GM04504 (cell line): ENCODE results near the gene GNAS-AS1.

Source experiments
- DNase-seq: peaks from one replicate; pipeline ENCODE4 v3.0.0-alpha.2; 2012; ENCODE audit warnings: low read depth

The GNAS-AS1 gene

GRCh38 chr20:58855506-58856389 lies 5.0 kb upstream of the GNAS-AS1 start:
- no peak for DNase-seq

GRCh38 chr20:58854638-58855471 lies 4.2 kb upstream of the GNAS-AS1 start:
- DNase-seq: no peak

- DNase-seq: no peak
Measured at GRCh38 chr20:58853976-58854637, 3.4 kb upstream of the GNAS-AS1 start.

GRCh38 chr20:58853466-58853865 lies 2.8 kb upstream of the GNAS-AS1 start:
- no peak for DNase-seq

GRCh38 chr20:58852543-58853271 lies 2.0 kb upstream of the GNAS-AS1 start, which contains the start of gene GNAS:
TSS of gene GNAS (plus strand) at chr20:58852716.
- no peak for DNase-seq

- no peak for DNase-seq
Measured at GRCh38 chr20:58851969-58852458, 1.3 kb upstream of the GNAS-AS1 start.

- DNase-seq: no peak
Measured at GRCh38 chr20:58851221-58851968, 693 bp upstream of the GNAS-AS1 start.

GRCh38 chr20:58847463-58847862 lies 3.2 kb downstream of the GNAS-AS1 start:
- no peak for DNase-seq

- DNase-seq: no peak
Measured at GRCh38 chr20:58845706-58846105, 5.0 kb downstream of the GNAS-AS1 start.

GRCh38 chr20:58843128-58843556 lies 7.6 kb downstream of the GNAS-AS1 start:
- no peak for DNase-seq

GRCh38 chr20:58842276-58842675 lies 8.4 kb downstream of the GNAS-AS1 start:
- DNase-seq: no peak

GRCh38 chr20:58841539-58842264 lies 9.0 kb downstream of the GNAS-AS1 start:
- no peak for DNase-seq

GRCh38 chr20:58840816-58841538 lies 9.7 kb downstream of the GNAS-AS1 start:
- DNase-seq: no peak

GRCh38 chr20:58839991-58840747 lies 10.5 kb downstream of the GNAS-AS1 start:
- DNase-seq: no peak

- no peak for DNase-seq
Measured at GRCh38 chr20:58839474-58839874, 11.2 kb downstream of the GNAS-AS1 start.

GRCh38 chr20:58838174-58838573 lies 12.5 kb downstream of the GNAS-AS1 start:
- no peak for DNase-seq

- no peak for DNase-seq
Measured at GRCh38 chr20:58837717-58838116, 13.0 kb downstream of the GNAS-AS1 start.

- no peak for DNase-seq
Measured at GRCh38 chr20:58836616-58837204, 14.0 kb downstream of the GNAS-AS1 start.
